Activated CD8-positive, alpha-beta T cell treated with anti-CD3 and anti-CD28 coated beads, Interleukin-2, amount 10 ng/mL, durations not matched to agents 7 days and 5 days (primary cell): Measurements from ENCODE around the gene SIM2. TPM values are rescaled to one million over a fixed set of nuclear protein-coding genes. Genes with fewer than 3 reads are reported as not detected.

Experiments
- ATAC-seq: fragments of 150-1000 bp; cut with Tn5 transposase; one replicate; pipeline ENCODE4 v1.10.0; 2021; ENCODE audit warnings: moderate library complexity
- CTCF ChIA-PET: fragments of 350-600 bp; sonication (Branson Sonifier 250); formaldehyde crosslinking; loops from one replicate; lab custom pipeline; 2021; ENCODE audit warnings: antibody characterized with exemption; lab: Charles Lee
- POLR2A ChIA-PET: fragments of 350-600 bp; sonication (Branson Sonifier 250); formaldehyde crosslinking; loops from one replicate; lab custom pipeline; 2021; ENCODE audit warnings: antibody characterized with exemption; lab: Charles Lee
- DNase-seq: peaks from one replicate; pipeline ENCODE4 v3.0.0-alpha.2; 2020
- H3K27ac Mint-ChIP-seq: one replicate; pipeline ENCODE4 v1.8.0; 2021; ENCODE audit warnings: mild to moderate bottlenecking, mixed read lengths
- H3K27me3 Mint-ChIP-seq: one replicate; pipeline ENCODE4 v1.8.0; 2021; ENCODE audit warnings: low read depth, mixed read lengths
- H3K36me3 Mint-ChIP-seq: one replicate; pipeline ENCODE4 v1.8.0; 2021; ENCODE audit warnings: low read depth, mixed read lengths
- H3K4me1 Mint-ChIP-seq: one replicate; pipeline ENCODE4 v1.8.0; 2021; ENCODE audit warnings: low read depth, mixed read lengths
- H3K4me3 Mint-ChIP-seq: one replicate; pipeline ENCODE4 v1.8.0; 2021; ENCODE audit warnings: mild to moderate bottlenecking, mixed read lengths
- H3K9me3 Mint-ChIP-seq: one replicate; pipeline ENCODE4 v1.8.0; 2022; ENCODE audit warnings: mixed read lengths; ENCODE audit not compliant: insufficient read depth
- total RNA-seq, 2 experiments: library from RNA; stranded (reverse); gene quantifications; one replicate each; pipeline ENCODE4 v1.2.3, GENCODE V29; 2021

SIM2 gene
- total RNA-seq, 2 experiments from 2014 or later = not detected

DNA sequence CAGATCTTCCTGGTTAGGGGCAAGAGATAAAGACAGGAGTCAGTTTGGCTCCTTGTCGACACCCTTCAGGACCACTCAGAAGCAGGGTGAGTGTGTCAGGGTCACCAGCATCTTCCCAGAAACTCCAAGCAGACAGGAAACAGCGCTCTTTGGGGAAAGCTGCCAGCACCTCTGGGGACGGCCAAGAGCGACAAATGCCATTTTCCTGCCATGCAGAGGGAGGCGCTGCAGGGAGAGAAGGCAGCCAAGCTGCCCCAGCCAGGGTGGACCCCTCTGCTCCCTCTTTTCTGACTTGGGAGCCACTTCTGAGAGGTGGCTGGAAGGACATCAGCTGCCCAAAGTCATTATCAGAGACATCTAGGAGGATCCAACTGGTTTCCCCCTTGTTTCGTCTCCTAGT is 29.0 kb downstream of the SIM2 start:
- ATAC-seq = no peak
- ChIA-PET CTCF (no interaction called here), POLR2A (no interaction called here)
- Mint-ChIP-seq H3K36me3 (no peaks in the 10 kb centered on the region), H3K27ac (no peak overlapping the region), H3K27me3 (no peaks in the 10 kb centered on the region), H3K4me3 (no peak overlapping the region), H3K4me1 (no peaks in the 10 kb centered on the region), H3K9me3 (no peaks in the 10 kb centered on the region)
- no peak for DNase-seq

DNA sequence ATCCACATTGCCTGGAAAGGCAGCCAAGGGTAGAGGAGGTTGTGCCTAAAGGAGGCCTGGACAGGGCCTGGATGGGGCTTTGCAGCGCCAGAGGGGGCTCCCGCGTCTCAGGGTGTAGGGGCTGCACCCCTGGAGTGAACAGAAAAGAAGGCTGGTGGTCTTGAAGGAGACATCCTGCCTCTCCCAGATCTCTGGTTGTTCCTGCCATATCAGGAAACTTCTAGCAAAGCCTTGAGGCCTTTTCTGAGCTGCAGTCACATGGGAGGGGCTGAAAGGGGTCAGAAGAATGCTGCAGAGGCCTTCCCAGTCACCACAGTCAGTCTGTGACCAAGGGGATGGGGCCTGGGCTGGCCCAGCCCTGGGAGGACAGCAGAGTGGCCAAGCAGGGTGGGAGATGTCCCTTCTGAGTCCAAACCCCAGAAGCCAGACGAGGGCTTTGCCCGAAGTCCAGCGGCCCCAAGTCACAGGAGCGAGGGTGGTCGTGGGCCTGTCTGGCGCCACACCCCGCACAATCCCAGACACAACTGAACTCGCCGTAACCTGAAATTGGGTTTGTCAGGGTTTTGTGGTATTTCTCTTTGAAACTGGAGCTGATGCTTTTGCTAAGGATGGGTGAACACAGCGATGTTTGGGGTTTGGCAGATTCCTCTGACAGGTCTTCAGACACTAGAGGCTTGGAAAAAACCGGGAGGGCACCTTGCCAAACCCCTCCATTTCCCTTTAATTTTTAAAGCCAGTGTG is 29.6 kb downstream of the SIM2 start:
- H3K27me3 Mint-ChIP-seq = no peaks in the 10 kb centered on the region

DNA sequence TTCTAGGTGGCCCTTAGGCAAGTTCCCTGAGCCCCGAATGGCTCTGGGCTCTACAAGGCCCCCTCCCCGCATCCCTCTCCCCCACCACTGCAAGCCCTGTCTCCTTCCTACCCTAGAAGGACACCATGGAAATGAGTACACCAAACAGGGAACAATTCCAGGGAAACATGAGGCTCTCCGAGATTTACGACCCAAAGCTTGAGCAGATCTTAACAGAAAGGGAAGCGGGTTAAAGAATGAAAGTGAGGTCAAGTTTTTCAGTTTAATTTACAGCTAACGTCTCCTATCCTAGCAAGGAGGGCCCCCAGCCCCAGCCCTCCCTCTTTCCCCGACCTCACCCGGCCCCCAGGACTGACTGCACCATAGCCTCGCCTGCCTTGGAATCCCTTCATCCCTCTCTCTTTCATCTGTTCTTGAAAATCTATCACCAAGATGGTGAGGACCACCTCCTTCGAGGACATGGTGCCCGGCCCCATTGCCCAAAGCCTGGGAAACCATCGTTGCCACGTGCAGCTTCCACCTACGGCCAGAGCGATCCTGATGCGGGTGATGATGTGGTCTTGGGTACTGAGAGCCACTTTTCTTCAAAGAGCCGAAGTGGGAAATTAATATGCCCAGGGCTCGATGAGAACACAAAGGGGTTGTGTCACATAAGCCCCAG is 30.5 kb downstream of the SIM2 start:
- Mint-ChIP-seq H3K36me3 (no peaks in the 10 kb centered on the region), H3K4me3 (no peak overlapping the region), H3K27ac (no peak overlapping the region), H3K27me3 (no peaks in the 10 kb centered on the region), H3K4me1 (no peaks in the 10 kb centered on the region), H3K9me3 (no peaks in the 10 kb centered on the region)
- ChIA-PET POLR2A (interaction anchor here (0.6 kb wide), 1 partner anchor 1071 kb away, joined by 4 read pairs; no protein-coding TSS in a partner anchor), CTCF (no interaction called here)
- ATAC-seq (no peak), DNase-seq (no peak)

More for the DNA sequence above, 29.6 kb downstream of the SIM2 start:
- H3K4me1 Mint-ChIP-seq = no peaks in the 10 kb centered on the region
- no peak overlapping the region for H3K27ac Mint-ChIP-seq
- ATAC-seq (no peak), DNase-seq (no peak)
- H3K4me3 Mint-ChIP-seq = no peak overlapping the region
- ChIA-PET CTCF (no interaction called here), POLR2A (no interaction called here)
- H3K36me3 Mint-ChIP-seq = no peaks in the 10 kb centered on the region
- no peaks in the 10 kb centered on the region for H3K9me3 Mint-ChIP-seq

GRCh38 chr21:36730291-36731281 is 31.7 kb downstream of the SIM2 start:
- ChIA-PET POLR2A (no interaction called here), CTCF (no interaction called here)
- Mint-ChIP-seq H3K4me1 (no peaks in the 10 kb centered on the region), H3K9me3 (no peaks in the 10 kb centered on the region), H3K27ac (no peak overlapping the region), H3K4me3 (no peak overlapping the region), H3K36me3 (no peaks in the 10 kb centered on the region), H3K27me3 (no peaks in the 10 kb centered on the region)
- DNase-seq (no peak), ATAC-seq (no peak)

DNA sequence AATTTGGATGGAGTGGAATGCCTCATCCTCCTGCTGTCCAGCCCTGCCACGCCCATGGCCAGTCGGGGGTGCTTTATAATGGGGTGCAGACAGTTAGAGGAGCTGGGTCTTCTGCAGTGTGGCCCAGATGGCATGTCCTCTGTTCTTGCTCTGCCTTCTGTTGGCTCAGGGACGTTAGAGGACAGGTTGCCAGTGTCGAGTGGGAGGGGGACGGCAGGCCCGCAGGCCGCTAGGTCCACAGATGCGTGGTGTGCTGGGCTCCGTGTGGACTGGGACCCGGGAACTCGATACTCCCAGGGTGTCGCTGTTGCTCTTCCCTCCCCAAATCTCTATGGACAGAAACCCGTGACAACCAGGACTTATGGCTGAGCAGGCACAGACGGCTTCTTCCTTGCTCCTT is 33.3 kb downstream of the SIM2 start:
- Mint-ChIP-seq H3K4me1 (no peaks in the 10 kb centered on the region), H3K9me3 (no peaks in the 10 kb centered on the region), H3K27ac (no peak overlapping the region), H3K36me3 (no peaks in the 10 kb centered on the region), H3K27me3 (no peaks in the 10 kb centered on the region), H3K4me3 (no peak overlapping the region)
- DNase-seq (no peak), ATAC-seq (no peak)
- POLR2A ChIA-PET = no interaction called here
- CTCF ChIA-PET = interaction anchor here (0.9 kb wide), 1 partner anchor 102 kb away, joined by 3 read pairs; no protein-coding TSS in a partner anchor

- no peaks in the 10 kb centered on the region for H3K36me3 Mint-ChIP-seq
- no peaks in the 10 kb centered on the region for H3K27me3 Mint-ChIP-seq
- ChIA-PET CTCF (no interaction called here), POLR2A (no interaction called here)
- no peak overlapping the region for H3K4me3 Mint-ChIP-seq
- DNase-seq (no peak), ATAC-seq (no peak)
- no peaks in the 10 kb centered on the region for H3K9me3 Mint-ChIP-seq
- H3K4me1 Mint-ChIP-seq = no peaks in the 10 kb centered on the region
- no peak overlapping the region for H3K27ac Mint-ChIP-seq
These were observed 33.8 kb downstream of the SIM2 start for GRCh38 chr21:36732761-36733160.

- ChIA-PET POLR2A (no interaction called here), CTCF (interaction anchor here (1.0 kb wide), 1 partner anchor 103 kb away, joined by 3 read pairs; no protein-coding TSS in a partner anchor)
- Mint-ChIP-seq H3K27me3 (no peaks in the 10 kb centered on the region), H3K36me3 (no peaks in the 10 kb centered on the region), H3K4me1 (no peaks in the 10 kb centered on the region), H3K9me3 (no peaks in the 10 kb centered on the region), H3K27ac (no peak overlapping the region), H3K4me3 (no peak overlapping the region)
- DNase-seq (no peak), ATAC-seq (no peak)
These were observed 34.9 kb downstream of the SIM2 start for GRCh38 chr21:36733857-36734256.

GRCh38 chr21:36734367-36735200 is 35.7 kb downstream of the SIM2 start:
- ChIA-PET CTCF (interaction anchor here (1.0 kb wide), 1 partner anchor 104 kb away, joined by 3 read pairs; no protein-coding TSS in a partner anchor), POLR2A (no interaction called here)
- Mint-ChIP-seq H3K36me3 (no peaks in the 10 kb centered on the region), H3K9me3 (no peaks in the 10 kb centered on the region), H3K4me3 (no peak overlapping the region), H3K27me3 (peaks cover 2% of the 10 kb centered on the region), H3K4me1 (no peaks in the 10 kb centered on the region), H3K27ac (no peak overlapping the region)
- ATAC-seq = no peak
- no peak for DNase-seq

DNA sequence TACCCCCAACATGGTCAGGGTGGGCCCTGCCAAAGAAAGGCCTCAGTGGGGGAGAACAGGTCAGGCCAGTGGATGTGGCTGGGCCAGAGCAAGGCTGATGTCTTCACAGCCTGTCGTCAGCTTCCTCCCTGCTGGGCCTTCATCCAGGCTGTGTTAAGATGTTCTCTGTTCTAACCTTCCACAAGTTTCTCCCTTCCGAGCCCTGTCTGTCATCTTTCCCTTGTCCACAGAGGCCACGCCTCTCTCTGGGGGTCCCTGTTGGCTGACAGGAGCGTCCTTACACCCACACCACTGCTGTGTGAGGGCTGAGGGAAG is 36.2 kb downstream of the SIM2 start:
- ATAC-seq (no peak), DNase-seq (no peak)
- no peaks in the 10 kb centered on the region for H3K36me3 Mint-ChIP-seq
- H3K27me3 Mint-ChIP-seq = peaks cover 3% of the 10 kb centered on the region
- no peak overlapping the region for H3K4me3 Mint-ChIP-seq
- no peak overlapping the region for H3K27ac Mint-ChIP-seq
- H3K9me3 Mint-ChIP-seq = no peaks in the 10 kb centered on the region
- ChIA-PET POLR2A (no interaction called here), CTCF (no interaction called here)
- H3K4me1 Mint-ChIP-seq = no peaks in the 10 kb centered on the region

GRCh38 chr21:36735724-36736320 is 36.9 kb downstream of the SIM2 start:
- DNase-seq (no peak), ATAC-seq (no peak)
- Mint-ChIP-seq H3K36me3 (no peaks in the 10 kb centered on the region), H3K9me3 (no peaks in the 10 kb centered on the region), H3K27ac (no peak overlapping the region), H3K27me3 (peaks cover 3% of the 10 kb centered on the region), H3K4me1 (no peaks in the 10 kb centered on the region), H3K4me3 (no peak overlapping the region)
- ChIA-PET CTCF (no interaction called here), POLR2A (no interaction called here)
